ENCODE measurements around the gene ACO1.

GRCh38 chr9:32334916-32335895 lies 49.2 kb upstream of the ACO1 start:
- TF ChIP-seq GATA1 (IDR thresholded peaks at IDR 0.05; ENCODE audit: low read depth, low read length) (no peak), POLR2A (IDR thresholded peaks at IDR 0.05; ENCODE audit: low read length) (no peak)

All from erythroblast (primary cell).